ENCODE data around the gene SLC31A2.

DNA sequence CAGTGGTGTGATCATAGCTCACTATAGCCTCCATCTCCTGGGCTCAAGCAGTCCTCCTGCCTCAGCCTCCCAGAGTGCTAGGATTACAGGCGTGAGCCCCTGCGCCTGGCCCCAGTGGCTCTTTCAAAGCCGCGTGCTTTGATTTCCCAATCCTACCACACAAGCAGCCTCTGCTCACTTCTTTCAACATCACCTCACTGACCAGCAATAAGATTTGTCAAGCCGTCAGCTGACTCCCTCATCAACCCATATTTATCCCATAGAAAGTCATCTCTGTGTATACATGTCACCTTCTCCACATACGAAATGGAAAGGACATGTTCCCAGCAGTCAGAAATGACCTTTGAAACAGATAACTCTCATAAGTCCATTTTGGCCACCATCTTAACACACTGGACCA is 26.0 kb downstream of the SLC31A2 start:
- TF ChIP-seq, protein P1, sequence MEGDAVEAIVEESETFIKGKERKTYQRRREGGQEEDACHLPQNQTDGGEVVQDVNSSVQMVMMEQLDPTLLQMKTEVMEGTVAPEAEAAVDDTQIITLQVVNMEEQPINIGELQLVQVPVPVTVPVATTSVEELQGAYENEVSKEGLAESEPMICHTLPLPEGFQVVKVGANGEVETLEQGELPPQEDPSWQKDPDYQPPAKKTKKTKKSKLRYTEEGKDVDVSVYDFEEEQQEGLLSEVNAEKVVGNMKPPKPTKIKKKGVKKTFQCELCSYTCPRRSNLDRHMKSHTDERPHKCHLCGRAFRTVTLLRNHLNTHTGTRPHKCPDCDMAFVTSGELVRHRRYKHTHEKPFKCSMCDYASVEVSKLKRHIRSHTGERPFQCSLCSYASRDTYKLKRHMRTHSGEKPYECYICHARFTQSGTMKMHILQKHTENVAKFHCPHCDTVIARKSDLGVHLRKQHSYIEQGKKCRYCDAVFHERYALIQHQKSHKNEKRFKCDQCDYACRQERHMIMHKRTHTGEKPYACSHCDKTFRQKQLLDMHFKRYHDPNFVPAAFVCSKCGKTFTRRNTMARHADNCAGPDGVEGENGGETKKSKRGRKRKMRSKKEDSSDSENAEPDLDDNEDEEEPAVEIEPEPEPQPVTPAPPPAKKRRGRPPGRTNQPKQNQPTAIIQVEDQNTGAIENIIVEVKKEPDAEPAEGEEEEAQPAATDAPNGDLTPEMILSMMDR (IDR thresholded peaks at IDR 0.05): no peak
- no peak for TF ChIP-seq POLR2A (IDR thresholded peaks at IDR 0.05)

All from body of pancreas (tissue), 4 donors.